SIG-M5 (cell line): ENCODE data around the gene TMEM63C.
"Not testable (repeated sequence)": the region's sequence is repeated elsewhere in the genome, so short reads cannot be mapped to it uniquely, and the experiment has no call there.

Source experiments
- DNase-seq: peaks from one replicate; lab custom pipeline; 2025; lab: John Stamatoyannopoulos, UW

The TMEM63C gene

DNA sequence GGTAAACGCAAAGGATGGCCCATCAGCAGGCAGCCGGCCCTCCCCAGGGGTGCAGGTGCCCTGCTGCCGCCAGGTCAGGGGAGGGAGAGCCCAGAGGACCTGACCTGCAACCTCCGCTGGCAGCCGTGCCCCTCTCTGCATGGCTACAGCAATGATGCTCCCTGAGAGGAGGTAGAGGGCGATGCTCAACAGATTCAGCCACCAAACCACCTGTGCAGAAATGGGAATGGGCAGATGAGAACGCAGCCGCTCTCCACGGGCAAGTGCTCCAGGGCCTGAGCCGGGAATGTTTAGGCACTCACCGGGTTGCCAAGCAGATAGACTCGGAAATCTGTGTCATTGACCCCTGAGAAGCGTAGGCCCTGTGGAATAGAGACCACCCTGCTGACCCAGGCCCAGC, 98.1 kb downstream of the TMEM63C start:
- DNase-seq: no peak

DNA sequence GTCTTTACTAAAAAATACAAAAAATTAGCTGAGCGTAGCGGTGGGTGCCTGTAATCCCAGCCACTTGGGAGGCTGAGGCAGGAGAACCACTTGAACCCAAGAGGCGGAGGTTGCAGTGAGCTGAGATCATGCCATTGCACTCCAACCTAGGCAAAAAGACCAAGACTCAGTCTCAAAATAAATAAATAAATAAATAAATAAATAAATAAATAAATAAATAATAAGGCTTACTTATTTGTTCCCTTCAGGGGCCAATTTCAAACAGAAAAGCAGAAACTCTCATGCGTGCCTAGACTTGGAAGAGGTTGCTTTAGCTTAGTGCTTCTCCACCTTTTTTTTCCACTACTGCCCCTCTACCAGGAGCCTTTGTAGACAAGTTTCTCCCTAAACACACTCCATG, 99.3 kb downstream of the TMEM63C start:
- not testable (repeated sequence) for DNase-seq

DNA sequence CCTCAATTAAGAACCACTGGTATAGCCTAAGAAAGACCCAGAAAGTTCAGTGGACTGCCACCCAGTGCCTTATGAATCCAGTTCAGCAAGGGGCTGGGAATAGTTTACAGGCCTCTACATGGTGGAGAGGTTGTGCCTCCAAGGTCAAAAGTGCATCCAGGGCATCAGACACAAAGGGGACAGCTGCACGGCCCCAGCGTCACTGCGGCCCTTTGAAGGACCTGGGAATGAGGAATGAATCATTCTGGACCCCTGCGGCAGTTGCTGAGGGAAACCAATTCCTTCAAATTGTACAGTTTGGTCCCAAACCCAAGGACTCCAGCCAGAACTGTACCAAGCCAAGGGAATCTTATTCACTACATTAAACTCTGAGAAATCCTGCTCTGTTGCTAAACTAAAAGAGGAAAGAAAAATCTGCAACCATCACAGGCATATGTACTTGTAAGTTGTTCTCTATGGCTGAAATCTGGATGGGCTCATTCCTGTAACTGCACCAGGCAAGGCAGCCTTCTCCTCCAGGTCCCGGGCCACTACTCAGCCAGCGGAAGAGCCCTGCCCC, 100.3 kb downstream of the TMEM63C start:
- DNase-seq: no peak

- no peak for DNase-seq
These were observed 102.5 kb downstream of the TMEM63C start for GRCh38 chr14:77284066-77284465.

DNA sequence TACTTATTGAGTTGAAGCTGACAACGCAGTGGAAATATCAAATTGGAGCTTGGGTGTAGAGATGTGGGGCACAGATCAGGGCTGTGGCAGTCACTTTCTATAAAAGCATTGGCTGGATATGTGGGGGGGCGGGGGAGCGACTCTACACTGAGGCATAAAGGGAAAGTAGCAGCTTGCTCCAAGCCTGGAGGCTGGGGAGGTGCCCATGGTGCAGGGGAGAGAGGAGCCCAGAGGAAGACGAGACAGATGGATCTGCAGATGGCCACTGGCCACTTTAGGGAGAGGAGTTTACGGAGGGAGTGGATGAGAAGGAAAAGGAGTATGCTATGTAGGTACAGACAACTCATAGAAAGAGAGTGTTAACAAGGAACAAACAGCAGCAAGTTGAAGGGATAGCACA, 102.9 kb downstream of the TMEM63C start:
- no peak for DNase-seq

GRCh38 chr14:77286576-77286975, 105.0 kb downstream of the TMEM63C start:
- no peak for DNase-seq

- DNase-seq: no peak
These were observed 109.1 kb downstream of the TMEM63C start for GRCh38 chr14:77290705-77291104.

- no peak for DNase-seq
These were observed 114.6 kb downstream of the TMEM63C start for GRCh38 chr14:77296155-77296554.

- DNase-seq: no peak
These were observed 115.3 kb downstream of the TMEM63C start for GRCh38 chr14:77296906-77297305.

GRCh38 chr14:77299771-77300170, 118.2 kb downstream of the TMEM63C start:
- DNase-seq: no peak

- DNase-seq: no peak
These were observed 119.5 kb downstream of the TMEM63C start for GRCh38 chr14:77301103-77301502.

- DNase-seq: no peak
These were observed 121.3 kb downstream of the TMEM63C start for GRCh38 chr14:77302926-77303325.

- no peak for DNase-seq
These were observed 122.0 kb downstream of the TMEM63C start for GRCh38 chr14:77303417-77304156.

DNA sequence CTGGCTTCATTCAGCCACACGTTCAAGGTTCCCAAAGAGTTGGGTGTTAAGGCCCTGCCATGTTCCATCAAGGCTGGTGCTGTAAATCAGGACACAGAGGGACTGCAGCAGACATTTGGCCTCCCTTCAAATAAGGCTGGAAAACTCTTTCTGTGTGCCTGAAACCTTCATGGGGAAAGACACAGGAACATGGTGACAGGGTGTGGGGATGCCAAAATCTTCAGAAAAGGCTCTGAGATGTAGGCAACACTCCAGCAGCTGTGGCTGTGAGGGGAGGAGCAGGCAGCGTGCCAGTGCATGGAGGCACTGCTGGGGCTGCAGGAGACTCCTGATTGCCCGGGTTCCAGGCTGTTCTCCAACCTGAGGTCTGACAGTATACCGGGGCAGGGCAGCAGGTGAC, 124.1 kb downstream of the TMEM63C start:
- DNase-seq: no peak

- no peak for DNase-seq
These were observed 124.8 kb downstream of the TMEM63C start for GRCh38 chr14:77306416-77306815.

GRCh38 chr14:77306851-77307496, 125.4 kb downstream of the TMEM63C start:
- DNase-seq: no peak
